ENCODE data around the gene CDIPT.
A peak's percentile ranks its signal among the peaks of the same experiment; 100 is the strongest.
"Not testable (repeated sequence)": the region's sequence is repeated elsewhere in the genome, so short reads cannot be mapped to it uniquely, and the experiment has no call there.

Gene CDIPT

DNA sequence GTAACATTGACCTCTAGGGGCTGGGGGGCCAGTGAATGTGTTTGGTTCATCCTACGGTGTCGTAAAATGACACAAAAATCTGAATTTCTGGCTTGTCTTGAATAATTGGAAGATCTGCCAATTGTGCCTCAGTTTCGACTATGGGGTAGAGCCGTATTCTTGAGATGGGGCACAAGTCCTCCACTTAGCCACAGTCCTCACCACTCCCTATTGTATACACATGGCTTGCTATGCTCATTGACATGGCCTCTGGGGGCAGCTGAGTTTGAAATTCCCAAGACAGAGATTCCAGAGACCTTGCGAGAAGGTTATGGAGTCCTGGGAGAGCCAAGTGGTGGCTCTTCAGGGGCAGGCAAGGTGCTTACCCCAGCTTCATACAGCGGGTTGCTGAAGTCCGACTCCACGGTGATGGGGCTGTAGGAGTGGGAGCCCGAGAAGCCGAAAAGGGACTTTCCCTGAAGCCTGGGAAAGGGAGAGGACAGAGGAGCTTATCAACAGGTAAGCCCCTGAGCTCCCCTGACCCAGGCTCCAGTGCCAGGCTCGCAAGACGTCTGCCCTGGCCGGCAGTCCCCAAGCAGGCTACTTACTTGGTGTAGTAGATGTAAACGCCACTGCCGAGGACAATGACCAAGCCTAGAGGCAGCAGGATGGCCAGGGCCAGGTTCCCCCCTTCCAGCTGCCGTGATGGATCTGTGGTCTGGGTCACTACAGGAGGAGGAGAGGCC lies 9.0 kb upstream of the CDIPT start:
- no peaks in the 10 kb centered on the region for H3K27me3 ChIP-seq (ENCODE audit: insufficient read depth, low read length, poor library complexity, severe bottlenecking)
- no peak overlapping the region for H2AFZ ChIP-seq (ENCODE audit: low read length)
- H3K9me3 ChIP-seq (ENCODE audit: insufficient read depth, low read depth, low read length) = no peaks in the 10 kb centered on the region
- H3F3A ChIP-seq (ENCODE audit: low read depth) = no peaks in the 10 kb centered on the region
- no peak overlapping the region for H3K4me3 ChIP-seq (ENCODE audit: low read length, poor library complexity, severe bottlenecking)
- no peaks in the 10 kb centered on the region for H3K79me2 ChIP-seq (ENCODE audit: insufficient read depth, low read length)
- H3K36me3 ChIP-seq (ENCODE audit: insufficient read depth, low read length) = no peaks in the 10 kb centered on the region
- no peaks in the 10 kb centered on the region for H4K20me1 ChIP-seq (ENCODE audit: insufficient read depth, low read length, poor library complexity, severe bottlenecking)
- no peaks in the 10 kb centered on the region for H3K9me2 ChIP-seq (replicated peaks; ENCODE audit: low read depth, low read length)
- no peak overlapping the region for H3K4me2 ChIP-seq (ENCODE audit: low read depth, low read length, poor library complexity, severe bottlenecking)
- no peak for TF ChIP-seq EZH2phosphoT487 (IDR thresholded peaks at IDR 0.05; ENCODE audit: borderline replicate concordance)
- TF ChIP-seq CTCF (conservative IDR thresholded peaks at IDR 0.05; ENCODE audit: low read length) = no peak
- no peak overlapping the region for H3K9ac ChIP-seq (ENCODE audit: low read depth, low read length, poor library complexity, severe bottlenecking)
- H3K4me1 ChIP-seq (ENCODE audit: insufficient read depth, low read length, poor library complexity, severe bottlenecking) = peaks cover 5% of the 10 kb centered on the region

- not testable (repeated sequence) for H3K9ac ChIP-seq (ENCODE audit: low read depth, low read length, poor library complexity, severe bottlenecking); H3K79me2 ChIP-seq (ENCODE audit: insufficient read depth, low read length); H2AFZ ChIP-seq (ENCODE audit: low read length); H3K9me2 ChIP-seq (replicated peaks; ENCODE audit: low read depth, low read length); H3K36me3 ChIP-seq (ENCODE audit: insufficient read depth, low read length); H3K4me2 ChIP-seq (ENCODE audit: low read depth, low read length, poor library complexity, severe bottlenecking); H3K4me1 ChIP-seq (ENCODE audit: insufficient read depth, low read length, poor library complexity, severe bottlenecking); H3K9me3 ChIP-seq (ENCODE audit: insufficient read depth, low read depth, low read length); H3K27me3 ChIP-seq (ENCODE audit: insufficient read depth, low read length, poor library complexity, severe bottlenecking); H3K4me3 ChIP-seq (ENCODE audit: low read length, poor library complexity, severe bottlenecking); H4K20me1 ChIP-seq (ENCODE audit: insufficient read depth, low read length, poor library complexity, severe bottlenecking); H3F3A ChIP-seq (ENCODE audit: low read depth)
Measured at GRCh38 chr16:29869067-29869466, 6.0 kb upstream of the CDIPT start.

DNA sequence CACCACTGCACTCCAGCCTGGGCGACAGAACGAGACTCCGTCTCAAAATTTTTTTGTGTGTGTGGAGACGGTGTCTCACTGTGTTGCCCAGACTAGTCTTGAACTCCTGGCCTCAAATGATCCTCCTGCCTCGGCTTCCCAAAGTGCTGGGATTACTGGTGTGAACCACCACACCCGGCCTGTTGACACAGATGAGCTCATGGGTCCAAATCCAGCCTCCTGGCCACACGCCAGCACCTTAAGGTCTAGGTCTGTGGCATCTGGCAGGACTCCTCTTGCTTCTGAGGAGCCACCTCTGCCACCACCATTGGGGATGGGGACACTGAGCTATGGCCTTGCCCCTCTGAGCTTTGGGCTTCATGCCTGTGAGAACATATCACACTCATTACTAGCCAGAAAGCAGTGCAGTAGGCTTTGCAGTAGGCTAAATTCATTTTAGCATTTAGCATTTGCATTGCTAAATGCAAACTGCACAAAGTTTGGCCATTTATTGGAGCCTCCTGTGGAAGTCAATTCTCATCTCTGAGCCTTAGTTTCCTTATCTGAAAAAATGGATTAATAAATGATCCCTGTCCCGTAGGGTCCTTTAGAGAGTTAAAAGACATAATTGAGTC lies 5.5 kb upstream of the CDIPT start:
- no peak overlapping the region for H3K9ac ChIP-seq (ENCODE audit: low read depth, low read length, poor library complexity, severe bottlenecking)
- H3K9me3 ChIP-seq (ENCODE audit: insufficient read depth, low read depth, low read length) = no peaks in the 10 kb centered on the region
- no peaks in the 10 kb centered on the region for H3K27me3 ChIP-seq (ENCODE audit: insufficient read depth, low read length, poor library complexity, severe bottlenecking)
- H3K79me2 ChIP-seq (ENCODE audit: insufficient read depth, low read length) = no peaks in the 10 kb centered on the region
- H4K20me1 ChIP-seq (ENCODE audit: insufficient read depth, low read length, poor library complexity, severe bottlenecking) = no peaks in the 10 kb centered on the region
- no peaks in the 10 kb centered on the region for H3K9me2 ChIP-seq (replicated peaks; ENCODE audit: low read depth, low read length)
- no peaks in the 10 kb centered on the region for H3K36me3 ChIP-seq (ENCODE audit: insufficient read depth, low read length)
- no peak for TF ChIP-seq EZH2phosphoT487 (IDR thresholded peaks at IDR 0.05; ENCODE audit: borderline replicate concordance)
- H3K4me2 ChIP-seq (ENCODE audit: low read depth, low read length, poor library complexity, severe bottlenecking) = no peak overlapping the region
- H3F3A ChIP-seq (ENCODE audit: low read depth) = no peaks in the 10 kb centered on the region
- peaks cover 5% of the 10 kb centered on the region for H3K4me1 ChIP-seq (ENCODE audit: insufficient read depth, low read length, poor library complexity, severe bottlenecking)
- 0 out of 2 replicates have a peak overlapping the region, but pooled peaks have one; percentile 27 for H2AFZ ChIP-seq (ENCODE audit: low read length)
- H3K4me3 ChIP-seq (ENCODE audit: low read length, poor library complexity, severe bottlenecking) = no peak overlapping the region

DNA sequence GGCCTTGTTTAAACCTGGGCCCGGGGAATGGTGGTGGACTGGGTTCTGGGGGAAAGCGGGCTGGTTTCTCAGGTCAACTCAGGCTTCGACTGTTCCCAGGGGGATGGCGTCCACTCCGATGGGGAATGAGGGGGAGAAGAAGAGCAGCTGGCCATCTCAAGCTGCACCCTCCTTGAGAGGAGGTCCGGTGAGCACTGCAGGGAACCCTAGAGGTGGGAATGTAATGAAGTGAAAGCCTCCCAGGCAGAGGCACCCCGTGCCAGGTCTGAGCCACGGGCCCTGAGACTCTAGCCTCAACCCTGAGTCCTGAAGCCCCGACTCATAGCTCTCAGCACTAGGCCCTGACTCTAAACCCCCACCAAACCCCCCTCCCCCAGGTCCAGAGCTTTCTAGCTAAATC lies 1.2 kb upstream of the CDIPT start:
- H3K9me3 ChIP-seq (ENCODE audit: insufficient read depth, low read depth, low read length) = no peaks in the 10 kb centered on the region
- H3K79me2 ChIP-seq (ENCODE audit: insufficient read depth, low read length) = peaks cover 23% of the 10 kb centered on the region
- H3K36me3 ChIP-seq (ENCODE audit: insufficient read depth, low read length) = no peaks in the 10 kb centered on the region
- TF ChIP-seq EZH2phosphoT487 (IDR thresholded peaks at IDR 0.05; ENCODE audit: borderline replicate concordance) (no peak), CTCF (conservative IDR thresholded peaks at IDR 0.05; ENCODE audit: low read length) (no peak)
- no peak overlapping the region for H3K9ac ChIP-seq (ENCODE audit: low read depth, low read length, poor library complexity, severe bottlenecking)
- peaks cover 18% of the 10 kb centered on the region for H3K4me1 ChIP-seq (ENCODE audit: insufficient read depth, low read length, poor library complexity, severe bottlenecking)
- H2AFZ ChIP-seq (ENCODE audit: low read length) = no peak overlapping the region
- no peak overlapping the region for H3K4me3 ChIP-seq (ENCODE audit: low read length, poor library complexity, severe bottlenecking)
- H4K20me1 ChIP-seq (ENCODE audit: insufficient read depth, low read length, poor library complexity, severe bottlenecking) = peaks cover 6% of the 10 kb centered on the region
- no peaks in the 10 kb centered on the region for H3F3A ChIP-seq (ENCODE audit: low read depth)
- no peaks in the 10 kb centered on the region for H3K9me2 ChIP-seq (replicated peaks; ENCODE audit: low read depth, low read length)
- no peaks in the 10 kb centered on the region for H3K27me3 ChIP-seq (ENCODE audit: insufficient read depth, low read length, poor library complexity, severe bottlenecking)
- H3K4me2 ChIP-seq (ENCODE audit: low read depth, low read length, poor library complexity, severe bottlenecking) = no peak overlapping the region
